Measurements from ENCODE around the gene ALMS1. TPM values are rescaled to one million over a fixed set of nuclear protein-coding genes. Genes with fewer than 3 reads are reported as not detected.
A peak's percentile ranks its signal among the peaks of the same experiment; 100 is the strongest.

Gene ALMS1
- total RNA-seq, 1 donor from 2014 or later: 7.4 TPM

- TF ChIP-seq CTCF (IDR thresholded peaks at IDR 0.05; ENCODE audit: insufficient read depth, low read length, severe bottlenecking): no peak
- FAIRE-seq (no peak), DNase-seq (ENCODE audit: low read depth) (peak; percentile 11)
- no peaks in the 10 kb centered on the region for H3K36me3 ChIP-seq (ENCODE audit: control insufficient read depth, insufficient read depth, low read length)
- no peaks in the 10 kb centered on the region for H3K27me3 ChIP-seq (ENCODE audit: control insufficient read depth, insufficient read depth, low read length)
- no peak overlapping the region for H3K4me3 ChIP-seq (ENCODE audit: low read depth, low read length)
These were observed 35.5 kb upstream of the ALMS1 start for GRCh38 chr2:73350035-73350691.

- H3K4me3 ChIP-seq (ENCODE audit: low read depth, low read length): no peak overlapping the region
- FAIRE-seq: no peak
- no peaks in the 10 kb centered on the region for H3K27me3 ChIP-seq (ENCODE audit: control insufficient read depth, insufficient read depth, low read length)
- H3K36me3 ChIP-seq (ENCODE audit: control insufficient read depth, insufficient read depth, low read length): no peaks in the 10 kb centered on the region
- TF ChIP-seq CTCF (IDR thresholded peaks at IDR 0.05; ENCODE audit: insufficient read depth, low read length, severe bottlenecking): no peak
- DNase-seq (ENCODE audit: low read depth): no peak
These were observed 29.5 kb upstream of the ALMS1 start for GRCh38 chr2:73356097-73356496.

- no peaks in the 10 kb centered on the region for H3K36me3 ChIP-seq (ENCODE audit: control insufficient read depth, insufficient read depth, low read length)
- TF ChIP-seq CTCF (IDR thresholded peaks at IDR 0.05; ENCODE audit: insufficient read depth, low read length, severe bottlenecking): peak; percentile 33
- peaks cover 3% of the 10 kb centered on the region for H3K27me3 ChIP-seq (ENCODE audit: control insufficient read depth, insufficient read depth, low read length)
- peak; percentile 7 for DNase-seq (ENCODE audit: low read depth)
- FAIRE-seq: no peak
- H3K4me3 ChIP-seq (ENCODE audit: low read depth, low read length): no peak overlapping the region
These were observed 25.5 kb upstream of the ALMS1 start for GRCh38 chr2:73359915-73360697.

GRCh38 chr2:73366060-73366459, 19.6 kb upstream of the ALMS1 start:
- Histone ChIP-seq H3K27me3 (ENCODE audit: control insufficient read depth, insufficient read depth, low read length) (peaks cover 3% of the 10 kb centered on the region), H3K4me3 (ENCODE audit: low read depth, low read length) (no peak overlapping the region), H3K36me3 (ENCODE audit: control insufficient read depth, insufficient read depth, low read length) (no peaks in the 10 kb centered on the region)
- FAIRE-seq (no peak), DNase-seq (ENCODE audit: low read depth) (peak; percentile 11)
- TF ChIP-seq CTCF (IDR thresholded peaks at IDR 0.05; ENCODE audit: insufficient read depth, low read length, severe bottlenecking): no peak

- no peak for DNase-seq (ENCODE audit: low read depth)
- H3K4me3 ChIP-seq (ENCODE audit: low read depth, low read length): no peak overlapping the region
- no peak for FAIRE-seq
- TF ChIP-seq CTCF (IDR thresholded peaks at IDR 0.05; ENCODE audit: insufficient read depth, low read length, severe bottlenecking): no peak
- H3K36me3 ChIP-seq (ENCODE audit: control insufficient read depth, insufficient read depth, low read length): no peaks in the 10 kb centered on the region
- H3K27me3 ChIP-seq (ENCODE audit: control insufficient read depth, insufficient read depth, low read length): no peaks in the 10 kb centered on the region
These were observed 16.9 kb upstream of the ALMS1 start for GRCh38 chr2:73368781-73369180.

Measured in bronchial epithelial cell (primary cell).